Renal pelvis (tissue), 4 donors: ENCODE measurements around the gene AKAP7. TPM values are rescaled to one million over a fixed set of nuclear protein-coding genes. Genes with fewer than 3 reads are reported as not detected.
A peak's percentile ranks its signal among the peaks of the same experiment; 100 is the strongest.
"Not testable (repeated sequence)": the region's sequence is repeated elsewhere in the genome, so short reads cannot be mapped to it uniquely, and the experiment has no call there.

Experiments
- DNase-seq: peaks from one replicate; pipeline ENCODE4 v3.0.0-alpha.2; 2013
- polyA plus RNA-seq, 3 donors: library from polyadenylated mRNA; unstranded; fragments of 120-200 nt; gene quantifications; one replicate each; pipeline ENCODE4 v1.2.1, GENCODE V29; 2013; ENCODE audit not compliant: insufficient read length in 3 of 3

AKAP7 gene
- polyA plus RNA-seq, 3 donors, result 11.8 to 13.7 (median 12.1) TPM

- DNase-seq, result peak; percentile 42
These were observed 114.9 kb downstream of the AKAP7 start for GRCh38 chr6:131250122-131250521.

GRCh38 chr6:131250936-131251335 lies 115.7 kb downstream of the AKAP7 start:
- DNase-seq, result no peak

- DNase-seq, result no peak
These were observed 116.4 kb downstream of the AKAP7 start for GRCh38 chr6:131251590-131252199.

GRCh38 chr6:131255434-131255833 lies 120.2 kb downstream of the AKAP7 start:
- no peak for DNase-seq

- DNase-seq, result no peak
These were observed 120.6 kb downstream of the AKAP7 start for GRCh38 chr6:131255911-131256310.

- no peak for DNase-seq
These were observed 121.8 kb downstream of the AKAP7 start for GRCh38 chr6:131257104-131257503.

GRCh38 chr6:131258010-131258652 lies 122.9 kb downstream of the AKAP7 start:
- DNase-seq, result peak; percentile 22

GRCh38 chr6:131258816-131259476 lies 123.7 kb downstream of the AKAP7 start:
- peak; percentile 21 for DNase-seq

GRCh38 chr6:131260960-131261359 lies 125.7 kb downstream of the AKAP7 start:
- DNase-seq, result not testable (repeated sequence)

- DNase-seq, result no peak
These were observed 126.8 kb downstream of the AKAP7 start for GRCh38 chr6:131262060-131262459.

- DNase-seq, result no peak
These were observed 130.7 kb downstream of the AKAP7 start for GRCh38 chr6:131265939-131266338.

- no peak for DNase-seq
These were observed 133.0 kb downstream of the AKAP7 start for GRCh38 chr6:131268303-131268702.

GRCh38 chr6:131269565-131270391 lies 134.5 kb downstream of the AKAP7 start:
- DNase-seq, result no peak

- no peak for DNase-seq
These were observed 135.3 kb downstream of the AKAP7 start for GRCh38 chr6:131270534-131270933.

- DNase-seq, result no peak
These were observed 140.0 kb downstream of the AKAP7 start for GRCh38 chr6:131275273-131275672.

GRCh38 chr6:131277591-131277990 lies 142.3 kb downstream of the AKAP7 start:
- DNase-seq, result no peak

GRCh38 chr6:131281471-131282270 lies 146.4 kb downstream of the AKAP7 start:
- DNase-seq, result no peak

- DNase-seq, result no peak
These were observed 147.1 kb downstream of the AKAP7 start for GRCh38 chr6:131282365-131282764.

GRCh38 chr6:131283466-131284175 lies 148.4 kb downstream of the AKAP7 start:
- no peak for DNase-seq

GRCh38 chr6:131285548-131285947 lies 150.3 kb downstream of the AKAP7 start:
- DNase-seq, result no peak
